OCI-LY1 (cell line): ENCODE data around the gene ARL6IP4.

Source experiments
- H2AFZ ChIP-seq: fragments of 200-600 bp; sonication (generic), shearing (Covaris generic); 2 replicates; pipeline ENCODE4 v1.6.0; 2014; ENCODE audit warnings: antibody characterized with exemption, mild to moderate bottlenecking, low read length
- H3F3A ChIP-seq: fragments of 200-600 bp; sonication (generic), shearing (Covaris generic); 2 replicates; pipeline ENCODE4 v1.6.0; 2014; ENCODE audit warnings: mild to moderate bottlenecking, antibody characterized with exemption, low read length, moderate library complexity; ENCODE audit not compliant: insufficient read depth
- H3K27ac ChIP-seq: fragments of 200-600 bp; sonication (generic); 2 replicates; pipeline ENCODE4 v1.5.1; 2014; ENCODE audit warnings: low read length, mixed run types, mild to moderate bottlenecking, low read depth; ENCODE audit not compliant: poor library complexity, severe bottlenecking
- H3K27me3 ChIP-seq: fragments of 200-600 bp; sonication (generic); 2 replicates; pipeline ENCODE4 v1.6.0; 2014; ENCODE audit warnings: antibody characterized with exemption, mild to moderate bottlenecking, low read length, moderate library complexity; ENCODE audit not compliant: insufficient read depth
- H3K36me3 ChIP-seq: fragments of 200-600 bp; sonication (generic); 2 replicates; pipeline ENCODE4 v1.6.1; 2014; ENCODE audit warnings: mild to moderate bottlenecking, antibody characterized with exemption, low read length, moderate library complexity, mixed read lengths; ENCODE audit not compliant: insufficient read depth
- H3K4me1 ChIP-seq: fragments of 200-600 bp; sonication (generic); 2 replicates; pipeline ENCODE4 v1.5.1; 2014; ENCODE audit warnings: mild to moderate bottlenecking, low read length, moderate library complexity; ENCODE audit not compliant: insufficient read depth, severe bottlenecking
- H3K4me2 ChIP-seq: fragments of 200-600 bp; sonication (generic), shearing (Covaris generic); 2 replicates; pipeline ENCODE4 v1.6.1; 2014; ENCODE audit warnings: low read length
- H3K4me3 ChIP-seq: fragments of 200-600 bp; sonication (generic); 2 replicates; pipeline ENCODE4 v1.5.1; 2014; ENCODE audit warnings: low read length, low read depth, mild to moderate bottlenecking, mixed read lengths; ENCODE audit not compliant: poor library complexity, severe bottlenecking
- H3K79me2 ChIP-seq: fragments of 200-600 bp; shearing (Covaris generic); 2 replicates; pipeline ENCODE4 v1.6.1; 2016; ENCODE audit warnings: mixed run types, low read length, mixed read lengths; ENCODE audit not compliant: insufficient read depth
- H3K9ac ChIP-seq: fragments of 200-600 bp; sonication (generic), shearing (Covaris generic); 2 replicates; pipeline ENCODE4 v1.6.1; 2014; ENCODE audit warnings: mild to moderate bottlenecking, low read length, mixed read lengths
- H3K9me2 ChIP-seq: fragments of 200-600 bp; sonication (generic), shearing (Covaris generic); 2 replicates; pipeline ENCODE4 v1.6.1; 2014; ENCODE audit warnings: low read depth, mild to moderate bottlenecking, low read length, mixed read lengths
- H3K9me3 ChIP-seq: fragments of 200-600 bp; shearing (Covaris generic); 2 replicates; pipeline ENCODE4 v1.6.1; 2014; ENCODE audit warnings: low read length, mixed read lengths
- H4K20me1 ChIP-seq: fragments of 200-600 bp; sonication (generic), shearing (Covaris generic); 2 replicates; pipeline ENCODE4 v1.6.0; 2016; ENCODE audit warnings: mild to moderate bottlenecking, low read length; ENCODE audit not compliant: insufficient read depth
- EZH2 ChIP-seq: fragments of 200-600 bp; sonication (generic), shearing (Covaris generic); IDR thresholded peaks from 2 replicates; pipeline ENCODE4 v1.8.0; 2017; ENCODE audit warnings: borderline replicate concordance, mixed run types, mild to moderate bottlenecking, antibody characterized with exemption, low read length, moderate library complexity, mixed read lengths
- TF ChIP-seq, protein P1 (sequence below): fragments of 200-600 bp; sonication (generic), shearing (Covaris generic); IDR thresholded peaks from 2 replicates; pipeline ENCODE4 v1.5.1; 2017; ENCODE audit warnings: mild to moderate bottlenecking, antibody characterized with exemption, low read length, moderate library complexity, mixed read lengths

Gene ARL6IP4

DNA sequence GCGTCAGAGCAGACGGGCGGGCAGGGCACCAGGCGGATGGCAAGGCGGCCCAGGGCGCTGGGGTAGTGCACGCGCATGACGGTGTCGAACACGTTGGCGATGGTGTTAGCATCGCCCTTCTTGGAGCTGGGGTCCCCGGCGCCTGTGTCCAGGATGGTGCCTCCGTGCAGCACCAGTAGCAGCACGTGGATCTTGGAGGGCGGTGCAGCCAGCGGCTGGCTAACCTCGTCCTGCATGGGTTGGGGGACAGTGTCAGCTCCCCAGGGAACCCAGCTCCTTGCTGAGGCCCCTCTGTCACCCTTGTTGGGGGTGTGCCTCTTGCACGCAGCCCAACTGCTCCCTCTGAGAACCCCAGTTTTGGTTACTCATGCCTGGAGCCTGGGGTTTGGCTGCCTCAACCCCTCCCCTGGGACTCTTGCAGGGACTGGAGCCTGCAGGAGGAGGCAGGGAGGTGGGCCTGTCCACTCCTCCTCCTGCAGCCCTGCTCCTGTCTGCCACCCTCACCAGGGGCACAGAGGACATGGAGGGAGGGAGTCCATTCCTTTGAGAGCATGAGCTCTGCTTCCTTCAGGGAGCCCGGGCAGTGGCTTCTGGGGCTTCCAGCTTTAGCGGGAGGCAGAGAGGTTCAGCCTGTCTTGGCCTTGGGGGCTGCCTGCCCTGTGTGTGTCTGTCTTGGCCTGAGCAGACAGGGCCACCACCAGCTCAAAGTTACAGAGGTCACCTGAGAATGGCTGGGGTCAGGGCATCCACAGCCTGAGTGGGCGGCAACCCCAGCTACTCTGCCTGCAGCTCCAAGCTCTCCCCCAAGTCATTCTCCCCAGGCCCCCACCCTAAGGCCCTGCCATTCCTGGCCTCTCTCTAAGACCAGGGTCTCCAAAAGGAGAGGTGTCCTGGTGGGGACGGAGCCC is 17.1 kb downstream of the ARL6IP4 start:
- Histone ChIP-seq H3F3A (no peaks in the 10 kb centered on the region), H4K20me1 (no peaks in the 10 kb centered on the region), H3K36me3 (peaks cover 84% of the 10 kb centered on the region), H3K4me2 (no peak overlapping the region), H3K4me1 (no peaks in the 10 kb centered on the region), H3K79me2 (no peaks in the 10 kb centered on the region), H3K4me3 (no peak overlapping the region), H3K27ac (no peak overlapping the region), H3K9ac (no peak overlapping the region), H3K9me3 (no peaks in the 10 kb centered on the region), H3K9me2 (no peaks in the 10 kb centered on the region), H2AFZ (no peak overlapping the region), H3K27me3 (no peaks in the 10 kb centered on the region)
- no peak for TF ChIP-seq EZH2
- TF ChIP-seq, protein P1, sequence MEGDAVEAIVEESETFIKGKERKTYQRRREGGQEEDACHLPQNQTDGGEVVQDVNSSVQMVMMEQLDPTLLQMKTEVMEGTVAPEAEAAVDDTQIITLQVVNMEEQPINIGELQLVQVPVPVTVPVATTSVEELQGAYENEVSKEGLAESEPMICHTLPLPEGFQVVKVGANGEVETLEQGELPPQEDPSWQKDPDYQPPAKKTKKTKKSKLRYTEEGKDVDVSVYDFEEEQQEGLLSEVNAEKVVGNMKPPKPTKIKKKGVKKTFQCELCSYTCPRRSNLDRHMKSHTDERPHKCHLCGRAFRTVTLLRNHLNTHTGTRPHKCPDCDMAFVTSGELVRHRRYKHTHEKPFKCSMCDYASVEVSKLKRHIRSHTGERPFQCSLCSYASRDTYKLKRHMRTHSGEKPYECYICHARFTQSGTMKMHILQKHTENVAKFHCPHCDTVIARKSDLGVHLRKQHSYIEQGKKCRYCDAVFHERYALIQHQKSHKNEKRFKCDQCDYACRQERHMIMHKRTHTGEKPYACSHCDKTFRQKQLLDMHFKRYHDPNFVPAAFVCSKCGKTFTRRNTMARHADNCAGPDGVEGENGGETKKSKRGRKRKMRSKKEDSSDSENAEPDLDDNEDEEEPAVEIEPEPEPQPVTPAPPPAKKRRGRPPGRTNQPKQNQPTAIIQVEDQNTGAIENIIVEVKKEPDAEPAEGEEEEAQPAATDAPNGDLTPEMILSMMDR: no peak

DNA sequence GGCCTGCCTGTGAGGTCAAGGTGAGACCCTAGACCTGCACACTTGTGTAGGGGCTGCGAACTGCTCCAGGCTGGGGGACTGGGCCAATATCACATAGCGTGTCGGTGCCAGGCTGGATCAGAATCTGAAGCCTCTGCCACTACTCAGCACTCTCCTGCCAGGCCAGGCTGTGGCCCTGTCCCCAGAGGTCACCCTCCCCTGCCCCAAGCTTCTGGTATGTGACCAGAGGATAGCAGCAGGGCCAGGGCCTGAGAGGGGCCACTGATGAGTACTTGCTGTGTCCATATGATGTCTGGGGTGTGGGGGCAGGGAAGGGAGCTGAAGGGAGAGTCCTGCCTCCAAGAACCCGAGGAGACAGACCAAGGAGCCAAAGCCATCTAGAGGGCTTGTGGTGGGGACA is 17.8 kb downstream of the ARL6IP4 start:
- no peak for TF ChIP-seq EZH2
- TF ChIP-seq, protein P1: no peak
- H3K4me1 ChIP-seq: no peaks in the 10 kb centered on the region
- H3K4me2 ChIP-seq: no peak overlapping the region
- H3K9me3 ChIP-seq: no peaks in the 10 kb centered on the region
- H3K27me3 ChIP-seq: no peaks in the 10 kb centered on the region
- no peak overlapping the region for H3K9ac ChIP-seq
- H2AFZ ChIP-seq: no peak overlapping the region
- H3K79me2 ChIP-seq: no peaks in the 10 kb centered on the region
- H4K20me1 ChIP-seq: no peaks in the 10 kb centered on the region
- H3F3A ChIP-seq: no peaks in the 10 kb centered on the region
- H3K27ac ChIP-seq: no peak overlapping the region
- no peaks in the 10 kb centered on the region for H3K9me2 ChIP-seq
- H3K4me3 ChIP-seq: no peak overlapping the region
- H3K36me3 ChIP-seq: peaks cover 82% of the 10 kb centered on the region

DNA sequence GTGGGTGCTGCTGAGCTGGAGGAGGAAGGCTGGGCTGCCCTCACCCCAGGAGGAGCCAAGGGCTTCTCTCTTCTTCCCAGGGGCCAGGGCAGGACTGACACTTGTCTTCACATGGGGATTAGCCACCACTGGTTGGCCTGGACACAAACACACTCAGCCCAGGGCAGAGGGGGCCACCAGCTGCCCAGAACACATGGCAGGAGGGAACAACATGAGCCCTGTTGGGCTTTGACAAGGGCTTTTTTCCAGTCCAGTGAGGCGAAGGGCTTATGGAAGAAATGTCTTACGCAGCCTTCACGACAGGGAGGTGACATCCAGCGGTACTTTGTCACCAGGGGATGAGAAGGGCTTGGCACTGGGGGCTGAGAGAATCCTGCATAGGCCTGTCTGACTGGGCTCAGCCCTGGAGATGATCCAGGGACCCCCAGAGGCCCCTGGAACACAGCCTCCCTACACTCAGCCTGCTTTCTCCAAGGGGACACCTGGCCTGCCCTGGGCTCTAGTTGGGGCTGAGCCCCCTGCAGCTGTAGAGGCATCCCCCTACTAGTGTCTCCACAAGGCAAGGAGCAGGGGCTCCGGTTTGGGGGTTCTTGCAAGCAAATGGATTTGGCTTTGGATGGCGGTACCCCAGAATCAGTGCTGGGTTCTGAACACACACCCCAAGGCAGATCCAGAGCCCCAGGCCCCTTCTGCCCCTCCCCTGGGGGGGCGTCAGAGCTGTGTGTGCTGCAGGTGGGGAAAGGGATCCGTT is 18.9 kb downstream of the ARL6IP4 start:
- Histone ChIP-seq H3K9me3 (no peaks in the 10 kb centered on the region), H2AFZ (no peak overlapping the region), H3K27me3 (no peaks in the 10 kb centered on the region), H3K36me3 (peaks cover 85% of the 10 kb centered on the region), H3K79me2 (no peaks in the 10 kb centered on the region), H3K9me2 (no peaks in the 10 kb centered on the region), H3K27ac (no peak overlapping the region), H3K4me1 (no peaks in the 10 kb centered on the region), H3F3A (no peaks in the 10 kb centered on the region), H4K20me1 (no peaks in the 10 kb centered on the region), H3K4me3 (no peak overlapping the region), H3K9ac (no peak overlapping the region), H3K4me2 (no peak overlapping the region)
- no peak for TF ChIP-seq EZH2
- TF ChIP-seq, protein P1: no peak
